Right lobe of liver (tissue), 4 donors: ENCODE measurements around the gene NOC2L.

Experiments
- POLR2A ChIP-seq: fragments of 450-650 bp; IDR thresholded peaks from one replicate; pipeline ENCODE4 v1.6.1; 2017; ENCODE audit warnings: antibody characterized with exemption, mild to moderate bottlenecking
- TF ChIP-seq, protein P1 (sequence below), 4 donors: fragments of 200-600 bp in 3 of 4; fragments of 450-650 bp in 1 of 4; IDR thresholded peaks; one replicate each; pipeline versions ENCODE4 v1.5.1 to v1.8.0; 2016 to 2022; ENCODE audit warnings: antibody characterized with exemption in 4 of 4, mild to moderate bottlenecking in 2 of 4
- donor health status: DM: no; HTN: no; CAD: no.
- donor health status: DM: no; HTN: no; CAD: no.
- donor health status: DM: no; HTN: yes; CAD: no.

DNA sequence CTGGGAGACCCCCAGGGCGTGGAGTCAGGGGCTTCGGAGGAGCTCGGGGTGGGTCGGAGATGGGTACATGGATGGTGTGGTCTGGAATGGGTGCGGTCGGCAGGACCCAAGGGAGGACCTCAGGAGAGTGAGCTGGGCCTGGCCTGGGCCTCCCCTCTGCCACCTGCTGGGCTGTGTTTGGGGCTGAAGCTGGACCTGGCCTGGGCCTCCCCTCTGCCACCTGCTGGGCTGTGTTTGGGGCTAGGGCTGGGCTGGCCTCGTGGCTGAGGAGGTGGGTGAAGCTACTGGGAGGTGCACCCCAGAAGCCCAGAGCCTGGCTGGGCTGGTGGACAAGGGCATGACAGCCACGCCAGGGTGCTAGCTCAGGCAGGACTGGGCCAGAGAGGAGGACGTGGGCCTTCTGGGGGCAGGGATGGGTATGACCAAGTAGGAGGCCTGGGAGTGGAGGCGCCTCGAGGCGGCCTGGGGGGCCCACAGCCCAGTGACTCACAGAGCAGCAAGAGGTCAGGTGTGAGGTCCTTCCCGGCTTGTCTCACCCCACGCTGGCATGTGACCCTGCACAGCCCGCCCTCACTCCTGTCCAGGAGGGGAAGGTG is 20.9 kb downstream of the NOC2L start:
- TF ChIP-seq, protein P1, sequence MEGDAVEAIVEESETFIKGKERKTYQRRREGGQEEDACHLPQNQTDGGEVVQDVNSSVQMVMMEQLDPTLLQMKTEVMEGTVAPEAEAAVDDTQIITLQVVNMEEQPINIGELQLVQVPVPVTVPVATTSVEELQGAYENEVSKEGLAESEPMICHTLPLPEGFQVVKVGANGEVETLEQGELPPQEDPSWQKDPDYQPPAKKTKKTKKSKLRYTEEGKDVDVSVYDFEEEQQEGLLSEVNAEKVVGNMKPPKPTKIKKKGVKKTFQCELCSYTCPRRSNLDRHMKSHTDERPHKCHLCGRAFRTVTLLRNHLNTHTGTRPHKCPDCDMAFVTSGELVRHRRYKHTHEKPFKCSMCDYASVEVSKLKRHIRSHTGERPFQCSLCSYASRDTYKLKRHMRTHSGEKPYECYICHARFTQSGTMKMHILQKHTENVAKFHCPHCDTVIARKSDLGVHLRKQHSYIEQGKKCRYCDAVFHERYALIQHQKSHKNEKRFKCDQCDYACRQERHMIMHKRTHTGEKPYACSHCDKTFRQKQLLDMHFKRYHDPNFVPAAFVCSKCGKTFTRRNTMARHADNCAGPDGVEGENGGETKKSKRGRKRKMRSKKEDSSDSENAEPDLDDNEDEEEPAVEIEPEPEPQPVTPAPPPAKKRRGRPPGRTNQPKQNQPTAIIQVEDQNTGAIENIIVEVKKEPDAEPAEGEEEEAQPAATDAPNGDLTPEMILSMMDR (IDR thresholded peaks at IDR 0.05): peak; percentile 55 to 79 (median 62)
- no peak for TF ChIP-seq POLR2A
